GM19324 (cell line): ENCODE measurements around the gene NUF2.
"Not testable (repeated sequence)": the region's sequence is repeated elsewhere in the genome, so short reads cannot be mapped to it uniquely, and the experiment has no call there.

Source experiments
- ATAC-seq: cut with Tn5 transposase; IDR thresholded peaks from one replicate; pipeline ENCODE4 v1.9.1; 2021; ENCODE audit warnings: mild to moderate bottlenecking, moderate library complexity; ENCODE audit not compliant: unreplicated experiment, low FRiP score

The NUF2 gene

DNA sequence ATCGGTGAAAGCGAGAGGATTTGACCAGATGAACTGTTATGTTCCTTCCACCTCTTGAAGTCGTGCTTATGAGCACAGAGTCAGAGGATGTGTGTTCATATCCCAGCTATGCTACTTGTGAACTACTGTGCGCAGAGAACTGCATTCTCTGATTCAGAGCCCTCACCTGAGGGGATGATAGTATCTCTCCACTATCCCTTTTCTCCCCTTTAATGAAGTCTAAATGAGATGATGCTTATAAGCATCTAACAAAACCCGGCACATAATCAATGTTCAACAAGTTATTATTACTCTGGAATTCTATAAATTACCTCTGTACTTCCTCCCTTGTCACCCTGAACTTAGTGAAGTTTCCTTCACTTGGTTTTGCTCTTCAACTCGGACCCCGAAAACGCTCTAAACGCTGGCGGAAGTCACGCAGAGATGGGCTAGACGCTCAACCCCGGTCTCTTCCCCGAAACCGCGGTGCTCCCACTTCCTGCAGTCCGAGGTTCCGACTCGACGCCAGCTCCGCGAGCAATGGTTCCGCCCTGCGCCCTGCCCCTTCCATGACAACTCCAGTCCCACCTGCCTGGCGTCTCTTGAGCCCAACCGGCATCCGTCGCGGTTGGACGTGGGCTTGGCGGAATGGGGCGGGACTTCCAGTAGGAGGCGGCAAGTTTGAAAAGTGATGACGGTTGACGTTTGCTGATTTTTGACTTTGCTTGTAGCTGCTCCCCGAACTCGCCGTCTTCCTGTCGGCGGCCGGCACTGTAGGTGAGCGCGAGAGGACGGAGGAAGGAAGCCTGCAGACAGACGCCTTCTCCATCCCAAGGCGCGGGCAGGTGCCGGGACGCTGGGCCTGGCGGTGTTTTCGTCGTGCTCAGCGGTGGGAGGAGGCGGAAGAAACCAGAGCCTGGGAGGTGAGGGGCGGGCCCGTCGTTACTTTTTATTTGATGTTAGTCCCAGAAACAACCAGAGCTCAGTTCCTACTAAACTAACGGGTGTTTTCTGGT, at the start of gene NUF2:
TSS of gene NUF2 (plus strand) at position 644 of the 995 bp plus-strand sequence. CDS start 4,098 bp downstream, outside the sequence.
- peak; percentile 99 for ATAC-seq

DNA sequence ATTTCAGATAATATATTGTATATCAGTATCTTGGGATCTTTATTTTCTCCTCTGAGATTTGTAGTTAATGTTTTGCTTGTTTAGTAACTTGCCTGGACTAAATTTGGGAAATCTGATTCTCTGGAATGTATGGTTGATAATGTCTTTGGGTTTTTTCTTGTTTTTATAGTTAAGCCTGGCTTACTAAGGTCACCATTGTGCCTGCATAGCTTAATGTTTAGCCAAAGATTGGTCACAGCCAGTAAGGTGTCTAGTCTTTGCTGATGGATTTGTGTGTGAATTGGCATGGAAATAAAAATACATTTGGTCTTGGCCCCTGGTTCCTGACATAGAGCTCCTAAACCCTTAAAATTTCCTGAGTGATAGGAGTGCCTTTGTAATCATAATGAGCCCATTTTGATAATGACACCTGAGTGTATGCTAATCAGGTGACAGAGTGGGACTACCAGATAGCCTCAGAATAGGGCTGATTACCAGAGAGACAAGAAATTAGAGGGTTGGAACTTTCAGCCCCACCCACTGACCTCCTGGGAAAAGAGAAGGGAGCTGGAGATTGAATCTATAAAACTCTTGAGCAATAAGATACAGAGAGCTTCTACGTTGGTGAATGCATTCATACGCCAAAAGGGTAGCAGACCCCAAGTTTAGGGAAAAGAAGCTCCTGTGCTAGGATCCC, 47.9 kb upstream of the NUF2 start:
- no peak for ATAC-seq

DNA sequence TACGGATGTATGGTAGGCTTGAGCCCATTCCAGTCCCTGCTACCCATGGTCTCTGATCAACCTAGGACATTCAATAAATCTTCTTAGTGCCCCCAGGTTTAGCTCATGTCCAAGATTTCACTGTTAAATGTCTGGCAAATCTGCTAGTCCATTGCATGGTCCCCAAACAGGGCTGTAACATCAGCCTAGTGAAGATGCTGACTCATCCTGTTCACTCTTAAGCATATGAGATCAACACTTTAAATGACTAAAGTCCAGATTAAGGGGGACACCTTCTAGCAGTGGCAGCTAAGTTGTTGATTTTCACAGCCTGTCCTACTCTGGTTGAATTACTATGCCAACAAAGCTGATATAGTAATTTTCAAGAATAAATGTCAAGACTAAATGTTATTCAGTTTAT, 46.5 kb upstream of the NUF2 start:
- ATAC-seq: no peak

DNA sequence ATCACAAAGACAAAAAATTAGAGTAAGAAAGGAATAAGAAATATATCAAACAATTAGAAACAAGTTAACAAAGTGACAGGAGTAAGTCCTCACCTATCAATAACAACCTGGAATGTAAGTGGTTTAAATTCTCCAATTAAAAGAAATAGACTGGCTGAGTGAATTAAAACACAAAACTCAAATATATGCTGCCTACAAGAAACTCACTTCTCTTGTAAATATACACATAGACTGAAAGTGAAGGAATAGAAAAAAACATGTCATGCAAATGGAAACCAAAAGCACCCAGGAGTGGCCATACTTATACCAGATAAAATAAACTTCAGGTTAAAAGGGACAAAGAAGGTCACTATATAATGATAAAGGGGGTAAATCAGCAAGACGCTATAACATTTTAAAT, 43.2 kb upstream of the NUF2 start:
- no peak for ATAC-seq

DNA sequence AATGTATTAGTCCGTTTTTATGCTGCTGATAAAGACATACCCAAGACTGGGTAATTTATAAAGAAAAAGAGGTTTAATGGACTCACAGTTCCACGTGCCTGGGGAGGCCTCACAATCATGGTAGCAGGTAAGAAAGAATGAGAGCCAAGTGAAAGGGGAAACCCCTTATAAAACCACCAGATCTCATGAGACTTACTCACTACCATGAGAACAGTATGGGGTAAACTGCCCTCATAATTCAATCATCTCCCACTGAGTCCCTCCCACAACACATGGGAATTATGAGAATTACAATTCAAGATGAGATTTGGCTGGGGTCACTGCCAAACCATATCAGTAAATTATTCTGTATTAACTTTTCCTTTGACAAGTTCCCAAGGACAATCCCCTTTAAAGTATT, 36.9 kb upstream of the NUF2 start:
- not testable (repeated sequence) for ATAC-seq

DNA sequence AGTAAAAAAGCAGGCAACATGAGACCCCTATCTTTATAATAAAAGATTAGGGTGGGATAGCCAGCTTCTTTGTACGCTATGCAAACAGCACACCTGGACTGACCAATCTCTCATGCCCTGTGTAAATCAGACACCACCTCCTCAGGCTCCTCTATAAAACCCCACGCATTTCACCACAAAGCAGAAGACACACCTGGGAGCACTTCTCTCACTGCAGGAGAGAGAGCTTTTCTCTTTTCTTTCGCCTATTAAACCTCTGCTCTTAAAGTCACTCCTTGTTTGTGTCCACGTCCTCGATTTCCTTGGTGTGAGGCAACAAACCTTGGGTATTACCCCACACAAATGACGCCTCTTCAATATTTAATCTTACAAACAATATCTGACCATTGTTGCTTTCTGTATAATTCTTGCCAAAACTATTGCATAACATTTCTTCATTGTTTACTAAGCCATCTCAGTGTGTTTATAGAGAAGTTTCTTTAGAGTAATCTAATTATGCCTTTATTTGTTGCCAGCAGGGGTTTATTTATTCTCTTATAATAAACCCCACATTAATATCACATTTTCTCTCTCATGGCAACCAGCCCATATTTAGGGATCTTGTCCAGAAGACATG, 31.6 kb upstream of the NUF2 start:
- no peak for ATAC-seq

DNA sequence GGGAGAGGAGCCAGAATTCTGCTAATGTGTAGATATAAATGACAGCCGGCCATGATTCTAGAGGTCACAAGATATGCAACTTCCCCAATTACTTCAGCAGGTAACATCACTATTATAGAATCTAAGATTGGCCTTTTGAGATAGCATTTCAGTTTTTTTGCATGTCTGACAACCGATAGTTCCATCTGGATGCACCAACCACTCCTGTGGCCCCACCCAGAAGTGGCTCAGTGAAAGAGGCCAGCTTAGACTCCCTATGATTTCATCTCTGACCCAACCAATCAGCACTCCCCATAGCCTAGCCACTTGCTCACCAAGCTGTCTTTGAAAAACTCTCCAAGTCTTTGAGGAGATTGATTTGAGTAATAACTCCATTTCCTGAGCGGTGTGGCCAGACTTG, 30.3 kb upstream of the NUF2 start:
- ATAC-seq: no peak

DNA sequence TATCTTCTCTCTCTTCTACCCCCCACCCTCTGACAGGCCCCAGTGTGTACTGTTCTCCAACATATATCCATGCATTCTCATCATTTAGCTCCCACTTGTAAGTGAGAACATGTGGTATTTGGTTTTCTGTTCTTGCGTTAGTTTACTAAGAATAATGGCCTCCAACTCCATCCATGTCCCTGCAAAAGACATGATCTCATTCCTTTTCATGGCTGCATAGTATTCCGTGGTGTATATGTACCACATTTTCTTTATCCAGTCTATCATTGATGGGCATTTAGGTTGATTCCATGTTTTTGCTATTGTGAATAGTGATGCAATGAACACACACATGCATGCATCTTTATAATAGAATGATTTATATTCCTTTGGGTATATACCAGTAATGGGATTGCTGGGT, 29.6 kb upstream of the NUF2 start:
- ATAC-seq: not testable (repeated sequence)

DNA sequence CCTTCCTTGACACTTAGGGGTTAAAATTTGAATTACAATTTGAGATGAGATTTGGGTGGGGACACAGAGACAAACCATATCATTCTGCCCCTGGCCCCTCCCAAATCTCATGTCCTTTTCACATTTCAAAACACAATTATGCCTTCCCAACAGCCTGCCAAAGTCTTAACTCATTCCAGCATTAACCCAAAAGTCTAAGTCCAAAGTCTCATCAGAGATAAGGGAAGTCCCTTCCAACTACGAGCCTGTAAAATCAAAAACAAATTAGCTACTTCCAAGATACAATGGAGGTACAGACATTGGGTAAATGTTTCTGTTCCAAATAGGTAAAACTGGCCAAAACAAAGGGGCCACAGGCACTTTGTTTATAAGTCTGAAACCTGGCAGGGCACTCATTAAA, 28.3 kb upstream of the NUF2 start:
- not testable (repeated sequence) for ATAC-seq

DNA sequence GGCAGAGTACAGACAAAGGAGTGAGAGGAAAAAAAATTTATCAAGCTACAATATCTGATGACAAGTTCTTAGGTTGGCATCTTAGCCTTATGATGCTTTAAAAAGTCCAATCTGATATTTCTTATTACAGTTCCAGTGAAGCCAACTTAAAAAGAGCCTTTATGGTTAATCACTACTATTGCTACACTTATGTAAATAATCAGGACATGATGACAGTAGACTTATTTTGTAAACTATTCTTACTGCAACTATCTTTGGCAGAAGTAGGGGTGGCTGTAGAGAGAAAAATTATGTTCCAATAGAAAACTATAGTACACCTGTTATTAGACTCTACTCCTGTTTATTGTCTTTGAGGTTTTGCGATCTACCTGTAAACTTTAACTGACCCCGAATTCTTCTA, 25.8 kb upstream of the NUF2 start:
- ATAC-seq: no peak

DNA sequence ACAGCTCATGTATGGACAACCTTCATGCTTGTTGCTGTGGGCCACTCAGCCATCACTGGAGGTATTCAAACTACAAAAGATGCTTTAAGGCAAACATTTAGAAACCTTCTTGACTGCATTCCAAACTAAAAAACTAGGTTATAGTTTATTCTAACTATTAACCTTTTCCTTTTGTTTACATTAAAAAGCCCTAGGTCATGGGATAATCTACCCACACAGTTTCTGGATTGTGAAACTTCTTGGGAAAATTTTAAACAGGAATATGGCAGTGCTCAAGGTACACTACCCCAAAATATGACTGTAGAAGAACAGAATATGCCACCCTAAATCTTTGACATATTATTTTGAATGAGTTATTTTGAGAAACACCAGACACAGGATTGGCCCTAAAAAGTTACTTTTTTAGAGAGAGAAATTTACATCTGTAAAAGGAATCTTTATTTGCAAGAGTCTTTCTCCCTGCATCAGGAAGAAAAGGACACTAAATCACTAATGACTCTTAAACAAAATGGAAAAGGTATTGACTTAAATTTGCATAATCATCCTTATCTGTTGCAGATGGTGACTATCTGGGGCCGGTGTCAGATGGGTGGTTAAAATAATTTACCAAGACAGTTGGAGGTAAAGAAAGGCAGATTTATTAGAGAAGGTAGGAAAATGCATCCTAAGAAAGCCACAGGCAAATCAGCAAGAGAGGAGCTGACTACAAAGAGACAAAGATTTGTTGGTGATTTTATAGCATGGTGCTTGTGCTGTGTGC, 25.1 kb upstream of the NUF2 start:
- ATAC-seq: no peak

DNA sequence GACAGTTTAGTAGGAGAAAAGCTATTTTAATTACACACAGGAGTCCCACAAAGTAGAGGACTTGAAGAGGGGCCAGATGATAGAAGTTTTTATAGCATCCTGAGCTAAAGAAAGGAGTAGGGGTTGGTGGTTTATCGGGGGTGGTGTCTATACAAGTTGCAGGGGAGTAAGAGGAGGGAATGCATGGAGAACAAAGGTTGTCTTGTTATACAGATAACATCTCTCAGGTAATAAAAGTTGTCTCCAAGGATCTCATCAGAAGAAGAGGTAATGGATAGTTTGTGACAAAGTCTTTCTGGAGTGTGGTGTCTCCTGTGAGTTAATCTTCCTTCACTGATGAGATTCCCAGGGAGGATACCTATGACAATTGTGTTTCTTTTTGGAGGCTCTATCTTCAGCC, 23.4 kb upstream of the NUF2 start:
- no peak for ATAC-seq

DNA sequence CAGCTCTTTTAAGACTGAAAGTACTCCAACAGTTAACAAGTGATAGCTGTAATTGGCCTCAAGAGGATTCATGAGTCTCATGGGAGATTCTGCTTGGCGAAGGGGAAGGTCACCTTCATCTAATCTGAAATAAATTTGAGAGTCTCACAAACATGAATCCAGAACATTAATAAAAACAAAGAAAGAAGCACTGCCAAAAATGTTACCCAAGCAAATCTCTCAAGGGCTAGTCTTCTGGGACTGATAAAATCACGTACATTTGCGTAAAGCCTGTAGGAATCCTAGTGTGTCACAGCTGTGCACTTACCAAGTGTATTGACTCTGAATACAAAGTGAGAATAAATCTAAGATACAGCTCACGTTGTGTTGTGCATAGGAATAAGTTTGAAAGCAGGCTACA, 21.2 kb upstream of the NUF2 start:
- ATAC-seq: no peak

DNA sequence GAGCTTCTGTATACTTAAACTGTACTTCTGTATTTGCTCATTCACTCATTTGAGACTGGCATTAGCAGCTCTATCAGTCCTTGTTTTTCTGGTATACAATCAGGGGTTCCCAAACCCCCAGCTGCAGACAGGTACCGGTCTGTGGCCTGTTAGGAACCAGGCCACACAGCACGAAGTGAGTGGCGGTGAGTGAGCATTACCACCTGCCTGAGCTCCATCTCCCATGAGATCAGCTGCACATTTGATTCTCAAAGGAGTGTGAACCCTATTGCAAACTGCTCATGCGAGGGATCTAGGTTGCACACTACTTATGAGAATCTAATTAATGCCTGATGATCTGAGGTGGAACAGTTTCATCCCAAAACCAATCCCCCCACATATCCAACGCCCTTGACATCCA, 18.2 kb upstream of the NUF2 start:
- ATAC-seq: no peak

DNA sequence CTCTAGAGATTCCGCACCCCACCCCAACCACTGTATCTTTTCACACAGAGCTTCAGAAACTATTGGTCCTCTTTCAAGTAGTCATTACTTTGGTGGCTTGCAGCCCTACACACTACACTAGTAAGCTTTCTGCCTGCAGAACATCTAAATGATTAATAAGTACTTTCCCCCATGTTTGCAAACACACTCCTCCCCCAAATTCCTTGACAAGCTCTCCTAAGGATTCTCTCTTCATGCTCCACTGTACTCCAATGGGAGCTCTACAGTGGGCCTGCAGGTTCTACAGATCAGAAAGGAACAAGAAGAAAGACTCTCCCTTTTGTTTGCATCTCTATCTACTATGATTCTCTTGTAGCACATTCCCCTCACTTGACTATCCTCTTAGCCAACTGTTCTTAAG, 16.3 kb upstream of the NUF2 start:
- ATAC-seq: no peak

DNA sequence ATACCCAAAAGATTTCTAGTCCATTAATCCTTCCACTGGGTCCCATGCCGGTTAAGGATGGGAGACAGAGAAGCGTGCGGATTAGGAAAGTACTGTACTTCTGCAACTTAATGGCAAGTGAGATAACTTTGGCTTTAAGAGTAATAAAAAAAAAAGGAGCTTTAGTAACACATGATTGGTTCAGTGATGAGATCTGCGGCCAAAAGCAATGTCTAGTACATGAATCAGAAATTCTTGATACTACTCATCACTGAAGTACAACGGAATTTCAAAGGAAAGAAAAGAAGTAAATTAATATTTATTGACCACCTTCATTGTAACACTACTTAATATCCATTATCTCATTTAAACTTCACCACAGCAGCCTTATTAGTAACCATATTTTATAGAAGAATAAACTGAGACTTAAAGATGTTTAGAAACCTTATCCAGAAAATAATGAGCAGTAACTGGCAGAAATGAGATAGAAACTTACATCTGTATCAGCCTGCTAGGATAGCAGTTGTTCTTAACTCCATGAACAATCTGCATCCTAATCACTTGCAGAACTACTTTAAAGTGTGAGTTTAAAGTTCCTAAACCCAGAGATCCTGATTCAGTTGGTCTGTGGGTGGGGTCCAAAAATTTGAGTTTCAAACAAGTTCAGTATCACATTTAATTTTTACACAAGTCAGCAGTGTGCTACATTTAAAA, 14.1 kb upstream of the NUF2 start:
- ATAC-seq: no peak

DNA sequence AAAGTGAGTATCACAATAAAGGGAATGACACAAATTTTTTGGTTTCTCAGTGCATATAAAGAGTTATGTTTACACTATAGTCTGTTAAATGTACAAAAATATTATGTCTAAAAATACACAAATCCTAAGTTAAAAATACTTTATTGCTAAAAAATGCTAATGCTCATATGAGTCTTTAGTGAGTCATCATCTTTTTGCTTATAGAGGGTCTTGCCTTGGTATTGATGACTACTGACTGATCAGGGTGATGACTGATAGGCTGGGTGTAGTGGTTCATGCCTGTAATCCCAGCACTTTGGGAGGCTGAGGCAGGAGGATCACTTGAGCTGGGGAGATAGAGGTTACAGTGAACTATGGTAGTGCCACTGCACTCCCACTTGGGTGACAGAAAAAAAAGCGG, 12.9 kb upstream of the NUF2 start:
- ATAC-seq: no peak

DNA sequence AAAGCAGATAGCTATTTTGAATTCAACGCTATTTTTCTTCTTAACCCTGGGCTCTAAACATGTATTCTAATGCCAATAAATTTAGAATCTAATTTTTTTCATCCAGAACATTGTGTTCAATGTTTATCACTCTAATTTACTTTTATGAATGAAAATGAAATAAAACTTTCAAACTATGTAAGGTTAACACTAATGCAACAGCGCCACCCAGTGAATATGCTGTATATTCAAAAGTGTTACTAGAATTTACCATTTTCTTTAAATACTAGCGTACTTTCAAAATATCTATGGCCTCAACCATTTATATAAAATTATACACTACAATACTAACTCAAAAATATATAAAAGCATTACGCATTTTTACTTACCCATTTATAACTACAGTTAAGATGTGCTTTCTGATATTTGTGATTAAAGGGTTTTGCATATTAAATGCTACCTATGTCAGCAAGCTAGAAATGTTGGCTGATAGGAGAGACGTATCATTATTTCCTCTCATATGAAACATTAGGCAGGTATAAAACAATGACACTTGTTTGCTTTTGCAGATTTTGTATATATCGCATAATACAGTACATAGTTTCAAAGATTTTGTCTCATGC, 5.9 kb upstream of the NUF2 start:
- no peak for ATAC-seq

DNA sequence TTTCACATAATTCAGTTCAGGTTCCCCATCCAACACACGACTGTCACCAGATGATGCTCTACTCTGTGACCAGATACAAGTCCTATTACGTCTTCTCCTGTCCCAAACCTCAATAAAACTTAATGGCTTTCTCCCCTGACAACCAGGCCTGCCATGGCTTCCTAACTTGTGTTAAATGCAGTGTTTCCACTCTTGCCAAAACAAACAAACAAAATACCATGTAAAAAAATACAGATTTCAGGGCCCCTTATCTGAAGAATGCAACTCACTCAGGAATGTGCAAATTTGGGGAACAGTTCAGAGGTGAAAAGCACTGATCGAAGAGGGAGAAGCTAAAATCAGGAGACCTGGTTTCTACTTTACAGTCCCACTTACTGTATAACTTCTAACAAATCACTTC, 863 bp upstream of the NUF2 start:
- no peak for ATAC-seq

DNA sequence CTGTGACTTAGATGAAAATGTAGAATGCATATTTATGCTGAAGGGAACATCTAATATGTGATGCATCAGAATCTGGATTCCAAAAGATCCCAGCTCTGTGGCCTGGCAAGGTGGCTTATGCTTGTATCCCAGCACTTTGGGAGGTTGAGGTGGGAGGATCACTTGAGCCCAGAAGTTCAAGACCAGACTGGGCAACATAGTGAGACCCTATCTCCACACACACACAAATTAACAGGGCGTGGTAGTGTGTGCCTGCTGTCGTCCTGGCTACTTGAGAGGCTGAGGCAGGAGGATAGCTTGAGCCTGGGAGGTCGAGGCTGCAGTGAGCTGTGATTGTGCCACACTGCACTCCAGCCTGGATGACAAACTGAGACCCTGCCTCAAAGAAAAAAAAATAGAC, 1.6 kb downstream of the NUF2 start:
- not testable (repeated sequence) for ATAC-seq
